Neural cell (in vitro differentiated cells): ENCODE data around the gene OR13A1. TPM values are rescaled to one million over a fixed set of nuclear protein-coding genes. Genes with fewer than 3 reads are reported as not detected.

Experiments used
- H2AFZ ChIP-seq: fragments of 200-600, 300-800 bp; sonication (generic), shearing (Covaris generic); 2 replicates; pipeline ENCODE4 v1.6.0; 2014; ENCODE audit warnings: low read depth, mild to moderate bottlenecking, antibody characterized with exemption, low read length, moderate library complexity
- H3F3A ChIP-seq: fragments of 200-600 bp; shearing (Covaris generic); 2 replicates; pipeline ENCODE4 v1.6.1; 2016; ENCODE audit warnings: mild to moderate bottlenecking, moderate library complexity, mixed read lengths, antibody characterized with exemption, low read length; ENCODE audit not compliant: insufficient read depth, poor library complexity, severe bottlenecking
- H3K27ac ChIP-seq: fragments of 200-600, 300-800 bp; sonication (generic), shearing (Covaris generic); 2 replicates; pipeline ENCODE4 v1.5.1; 2014; ENCODE audit warnings: mild to moderate bottlenecking, low read length, moderate library complexity
- H3K27me3 ChIP-seq: fragments of 300-800, 200-600 bp; sonication (generic), shearing (Covaris generic); 2 replicates; pipeline ENCODE4 v1.6.0; 2014; ENCODE audit warnings: mild to moderate bottlenecking, low read depth, low read length, moderate library complexity; ENCODE audit not compliant: insufficient read depth
- H3K36me3 ChIP-seq: fragments of 300-800, 200-600 bp; sonication (generic), shearing (Covaris generic); 2 replicates; pipeline ENCODE4 v1.5.1; 2014; ENCODE audit warnings: mild to moderate bottlenecking, antibody characterized with exemption, low read length, moderate library complexity; ENCODE audit not compliant: insufficient read depth
- H3K4me2 ChIP-seq: fragments of 300-800, 200-600 bp; sonication (generic), shearing (Covaris generic); 2 replicates; pipeline ENCODE4 v1.6.0; 2014; ENCODE audit warnings: mild to moderate bottlenecking, low read length
- H3K4me3 ChIP-seq: fragments of 300-800, 200-600 bp; sonication (generic), shearing (Covaris generic); 2 replicates; pipeline ENCODE4 v1.5.1; 2014; ENCODE audit warnings: mild to moderate bottlenecking, low read length, moderate library complexity
- H3K79me2 ChIP-seq: fragments of 200-600 bp; shearing (Covaris generic); replicated peaks from 2 replicates; pipeline ENCODE4 v1.6.0; 2014; ENCODE audit warnings: mild to moderate bottlenecking, low read length, moderate library complexity; ENCODE audit not compliant: insufficient read depth
- H3K9ac ChIP-seq: fragments of 300-800, 200-600 bp; sonication (generic), shearing (Covaris generic); 2 replicates; pipeline ENCODE4 v1.6.1; 2016; ENCODE audit warnings: mild to moderate bottlenecking, low read length, mixed read lengths
- H3K9me2 ChIP-seq: fragments of 200-600 bp; shearing (Covaris generic); 2 replicates; pipeline ENCODE4 v1.6.1; 2016; ENCODE audit warnings: mild to moderate bottlenecking, low read length, mixed read lengths; ENCODE audit not compliant: insufficient read depth
- H3K9me3 ChIP-seq: fragments of 200-600, 300-800 bp; sonication (generic), shearing (Covaris generic); 2 replicates; pipeline ENCODE4 v1.6.1; 2016; ENCODE audit warnings: mild to moderate bottlenecking, mixed run types, low read length, moderate library complexity, mixed read lengths
- H4K20me1 ChIP-seq: fragments of 200-600 bp; shearing (Covaris generic); 2 replicates; pipeline ENCODE4 v1.6.1; 2016; ENCODE audit warnings: mild to moderate bottlenecking, mixed run types; ENCODE audit not compliant: insufficient read depth
- EP300 ChIP-seq: fragments of 450-650 bp; conservative IDR thresholded peaks from 2 replicates; pipeline ENCODE4 v1.6.1; 2014; ENCODE audit warnings: antibody characterized with exemption, mild to moderate bottlenecking, moderate library complexity; ENCODE audit not compliant: poor library complexity, severe bottlenecking
- EZH2 ChIP-seq: fragments of 200-600, 300-800 bp; shearing (Covaris generic), sonication (generic); IDR thresholded peaks from 2 replicates; pipeline ENCODE4 v1.6.1; 2014; ENCODE audit warnings: antibody characterized with exemption, low read length, borderline replicate concordance, mild to moderate bottlenecking; ENCODE audit not compliant: insufficient read depth, poor library complexity, severe bottlenecking
- MXI1 ChIP-seq: fragments of 450-650 bp; conservative IDR thresholded peaks from 2 replicates; pipeline ENCODE4 v1.6.1; 2014; ENCODE audit warnings: antibody characterized with exemption, mild to moderate bottlenecking; ENCODE audit not compliant: poor library complexity, severe bottlenecking
- POLR2AphosphoS5 ChIP-seq: IDR thresholded peaks from 2 replicates; pipeline ENCODE4 v1.6.1; 2012
- RAD21 ChIP-seq: fragments of 450-650 bp; conservative IDR thresholded peaks from 2 replicates; pipeline ENCODE4 v1.6.1; 2014; ENCODE audit warnings: antibody characterized with exemption, mild to moderate bottlenecking, moderate library complexity
- SMC3 ChIP-seq: fragments of 450-650 bp; conservative IDR thresholded peaks from 2 replicates; pipeline ENCODE4 v1.6.1; 2014; ENCODE audit warnings: antibody characterized with exemption, mild to moderate bottlenecking, moderate library complexity; ENCODE audit not compliant: poor library complexity
- TAF1 ChIP-seq: IDR thresholded peaks from 2 replicates; pipeline ENCODE4 v1.6.1; 2012; ENCODE audit warnings: low read depth
- polyA plus RNA-seq: library from polyadenylated mRNA; depleted of rRNA; stranded (reverse); fragments of >200 nt; gene quantifications from 2 replicates; pipeline ENCODE4 v1.2.3, GENCODE V29; 2014
- TF ChIP-seq, protein P1 (sequence below): IDR thresholded peaks from 2 replicates; pipeline ENCODE4 v1.6.1; 2012; ENCODE audit warnings: borderline replicate concordance
- TF ChIP-seq, protein P2 (sequence below): fragments of 450-650 bp; IDR thresholded peaks from 2 replicates; pipeline ENCODE4 v1.5.1; 2014; ENCODE audit warnings: antibody characterized with exemption, mild to moderate bottlenecking, moderate library complexity; ENCODE audit not compliant: poor library complexity, severe bottlenecking

The OR13A1 gene
- polyA plus RNA-seq, 1 donor from 2014 or later: 0.11 TPM

DNA sequence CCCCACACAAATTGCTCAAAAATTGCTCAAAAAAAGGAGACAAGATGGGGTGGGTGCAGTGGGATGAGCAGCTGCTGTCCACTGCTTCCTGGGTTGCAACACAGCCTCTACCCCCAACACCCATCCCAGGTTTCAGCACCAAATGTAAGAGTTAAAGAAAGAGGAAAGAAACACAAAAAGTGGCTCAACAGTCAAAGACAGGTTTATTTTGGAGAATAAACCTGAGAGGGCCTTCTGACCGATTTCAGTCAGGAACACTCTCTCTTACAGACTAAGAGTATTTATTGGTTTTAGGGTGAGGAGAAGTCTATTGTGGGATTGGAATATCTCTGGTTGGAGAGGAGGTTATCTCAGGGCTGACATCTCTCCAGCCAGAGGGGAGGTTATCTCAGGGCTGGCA lies 28.4 kb downstream of the OR13A1 start:
- no peak for TF ChIP-seq SMC3
- H3K4me3 ChIP-seq: no peak overlapping the region
- no peak overlapping the region for H3K9ac ChIP-seq
- H3K36me3 ChIP-seq: no peaks in the 10 kb centered on the region
- H3K27me3 ChIP-seq: no peaks in the 10 kb centered on the region
- no peaks in the 10 kb centered on the region for H3F3A ChIP-seq
- no peak overlapping the region for H3K4me2 ChIP-seq
- H2AFZ ChIP-seq: no peak overlapping the region
- H4K20me1 ChIP-seq: no peaks in the 10 kb centered on the region
- no peaks in the 10 kb centered on the region for H3K9me2 ChIP-seq
- no peaks in the 10 kb centered on the region for H3K79me2 ChIP-seq
- H3K9me3 ChIP-seq: no peaks in the 10 kb centered on the region
- H3K27ac ChIP-seq: no peak overlapping the region

DNA sequence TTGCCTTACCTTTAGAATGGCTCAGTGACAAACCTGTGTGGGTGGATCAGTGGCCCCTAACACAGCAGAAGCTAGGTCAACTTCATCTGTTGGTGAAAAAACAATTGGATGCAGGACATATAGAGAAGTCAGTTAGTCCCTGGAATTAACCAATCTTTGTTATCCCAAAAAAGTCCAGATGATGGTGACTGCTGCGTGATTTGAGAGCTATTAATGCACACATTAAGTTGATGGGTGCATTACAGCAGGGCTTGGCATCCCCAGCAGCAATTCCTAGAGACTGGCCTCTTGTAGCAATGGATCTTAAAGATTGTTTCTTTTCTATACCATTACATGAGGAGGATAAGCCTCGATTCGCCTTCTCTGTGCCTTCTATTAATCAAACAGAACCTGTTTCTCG lies 33.3 kb downstream of the OR13A1 start:
- TF ChIP-seq SMC3 (no peak), EP300 (no peak), RAD21 (no peak), TAF1 (no peak)
- TF ChIP-seq, protein P1, sequence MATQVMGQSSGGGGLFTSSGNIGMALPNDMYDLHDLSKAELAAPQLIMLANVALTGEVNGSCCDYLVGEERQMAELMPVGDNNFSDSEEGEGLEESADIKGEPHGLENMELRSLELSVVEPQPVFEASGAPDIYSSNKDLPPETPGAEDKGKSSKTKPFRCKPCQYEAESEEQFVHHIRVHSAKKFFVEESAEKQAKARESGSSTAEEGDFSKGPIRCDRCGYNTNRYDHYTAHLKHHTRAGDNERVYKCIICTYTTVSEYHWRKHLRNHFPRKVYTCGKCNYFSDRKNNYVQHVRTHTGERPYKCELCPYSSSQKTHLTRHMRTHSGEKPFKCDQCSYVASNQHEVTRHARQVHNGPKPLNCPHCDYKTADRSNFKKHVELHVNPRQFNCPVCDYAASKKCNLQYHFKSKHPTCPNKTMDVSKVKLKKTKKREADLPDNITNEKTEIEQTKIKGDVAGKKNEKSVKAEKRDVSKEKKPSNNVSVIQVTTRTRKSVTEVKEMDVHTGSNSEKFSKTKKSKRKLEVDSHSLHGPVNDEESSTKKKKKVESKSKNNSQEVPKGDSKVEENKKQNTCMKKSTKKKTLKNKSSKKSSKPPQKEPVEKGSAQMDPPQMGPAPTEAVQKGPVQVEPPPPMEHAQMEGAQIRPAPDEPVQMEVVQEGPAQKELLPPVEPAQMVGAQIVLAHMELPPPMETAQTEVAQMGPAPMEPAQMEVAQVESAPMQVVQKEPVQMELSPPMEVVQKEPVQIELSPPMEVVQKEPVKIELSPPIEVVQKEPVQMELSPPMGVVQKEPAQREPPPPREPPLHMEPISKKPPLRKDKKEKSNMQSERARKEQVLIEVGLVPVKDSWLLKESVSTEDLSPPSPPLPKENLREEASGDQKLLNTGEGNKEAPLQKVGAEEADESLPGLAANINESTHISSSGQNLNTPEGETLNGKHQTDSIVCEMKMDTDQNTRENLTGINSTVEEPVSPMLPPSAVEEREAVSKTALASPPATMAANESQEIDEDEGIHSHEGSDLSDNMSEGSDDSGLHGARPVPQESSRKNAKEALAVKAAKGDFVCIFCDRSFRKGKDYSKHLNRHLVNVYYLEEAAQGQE: no peak
- no peaks in the 10 kb centered on the region for H3K79me2 ChIP-seq
- no peak overlapping the region for H3K27ac ChIP-seq
- H3K9ac ChIP-seq: no peak overlapping the region
- no peaks in the 10 kb centered on the region for H4K20me1 ChIP-seq
- no peak overlapping the region for H3K4me2 ChIP-seq
- H3K9me3 ChIP-seq: no peaks in the 10 kb centered on the region
- H3K36me3 ChIP-seq: no peaks in the 10 kb centered on the region
- H3K4me3 ChIP-seq: no peak overlapping the region
- no peak overlapping the region for H2AFZ ChIP-seq
- no peaks in the 10 kb centered on the region for H3K27me3 ChIP-seq
- H3K9me2 ChIP-seq: no peaks in the 10 kb centered on the region
- no peaks in the 10 kb centered on the region for H3F3A ChIP-seq

DNA sequence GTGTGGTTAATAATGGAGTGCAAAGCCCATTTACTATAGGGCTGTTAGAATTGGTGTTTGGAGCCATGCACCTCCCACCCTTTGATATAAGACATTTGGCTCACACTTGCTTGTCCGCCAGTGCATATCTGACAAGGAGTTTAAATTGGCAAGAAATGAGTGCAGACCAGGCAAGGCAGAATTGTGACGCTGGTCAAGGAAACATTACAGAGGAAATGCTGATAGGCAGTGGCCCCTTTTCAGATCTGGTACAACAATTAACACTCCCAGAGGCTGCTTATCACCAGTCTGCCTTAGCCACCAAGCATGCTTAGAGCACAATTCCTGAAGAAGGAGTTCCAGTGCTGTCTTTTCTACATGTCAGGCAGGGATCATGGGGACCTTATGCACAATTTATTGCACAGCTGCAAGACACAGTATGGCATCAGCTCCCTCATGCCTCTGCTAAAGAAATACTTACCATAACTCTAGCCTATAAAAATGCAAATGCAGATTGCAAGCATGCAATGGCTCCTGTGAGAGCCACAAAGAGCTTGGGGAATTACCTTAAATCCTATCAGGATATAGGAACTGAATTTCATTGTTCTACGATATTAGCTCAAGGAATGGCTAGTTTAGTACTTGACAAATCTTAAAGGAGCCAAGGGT lies 35.2 kb downstream of the OR13A1 start:
- Histone ChIP-seq H3K79me2 (no peaks in the 10 kb centered on the region), H3K9ac (no peak overlapping the region), H3K27me3 (no peaks in the 10 kb centered on the region), H3K9me2 (no peaks in the 10 kb centered on the region), H3K4me2 (no peak overlapping the region), H3K9me3 (no peaks in the 10 kb centered on the region), H3K27ac (no peak overlapping the region), H3K4me3 (no peak overlapping the region), H3F3A (no peaks in the 10 kb centered on the region), H4K20me1 (no peaks in the 10 kb centered on the region), H3K36me3 (no peaks in the 10 kb centered on the region), H2AFZ (no peak overlapping the region)
- TF ChIP-seq EP300: no peak
- TF ChIP-seq MXI1: no peak
- TF ChIP-seq SMC3: no peak
- TF ChIP-seq, protein P2, sequence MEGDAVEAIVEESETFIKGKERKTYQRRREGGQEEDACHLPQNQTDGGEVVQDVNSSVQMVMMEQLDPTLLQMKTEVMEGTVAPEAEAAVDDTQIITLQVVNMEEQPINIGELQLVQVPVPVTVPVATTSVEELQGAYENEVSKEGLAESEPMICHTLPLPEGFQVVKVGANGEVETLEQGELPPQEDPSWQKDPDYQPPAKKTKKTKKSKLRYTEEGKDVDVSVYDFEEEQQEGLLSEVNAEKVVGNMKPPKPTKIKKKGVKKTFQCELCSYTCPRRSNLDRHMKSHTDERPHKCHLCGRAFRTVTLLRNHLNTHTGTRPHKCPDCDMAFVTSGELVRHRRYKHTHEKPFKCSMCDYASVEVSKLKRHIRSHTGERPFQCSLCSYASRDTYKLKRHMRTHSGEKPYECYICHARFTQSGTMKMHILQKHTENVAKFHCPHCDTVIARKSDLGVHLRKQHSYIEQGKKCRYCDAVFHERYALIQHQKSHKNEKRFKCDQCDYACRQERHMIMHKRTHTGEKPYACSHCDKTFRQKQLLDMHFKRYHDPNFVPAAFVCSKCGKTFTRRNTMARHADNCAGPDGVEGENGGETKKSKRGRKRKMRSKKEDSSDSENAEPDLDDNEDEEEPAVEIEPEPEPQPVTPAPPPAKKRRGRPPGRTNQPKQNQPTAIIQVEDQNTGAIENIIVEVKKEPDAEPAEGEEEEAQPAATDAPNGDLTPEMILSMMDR: no peak
- TF ChIP-seq POLR2AphosphoS5: no peak
- no peak for TF ChIP-seq EZH2
- TF ChIP-seq RAD21: no peak
- TF ChIP-seq, protein P1: no peak
- TF ChIP-seq TAF1: no peak
